Gastrocnemius medialis (tissue), 4 donors: ENCODE data around the gene PSTPIP2. TPM values are rescaled to one million over a fixed set of nuclear protein-coding genes. Genes with fewer than 3 reads are reported as not detected.
"Not testable (repeated sequence)": the region's sequence is repeated elsewhere in the genome, so short reads cannot be mapped to it uniquely, and the experiment has no call there.

Source experiments
- ATAC-seq, 2 donors: fragments of 150-250 bp; one replicate each; pipeline ENCODE4 v1.9.1; 2016
- DNase-seq, 2 donors: peaks; one replicate each; pipeline ENCODE4 v3.0.0-alpha.2; 2019
- H3K27ac ChIP-seq, 4 donors: fragments of 200-600 bp; sonication (generic); 1 replicate in 1 of 4; 2 replicates in 3 of 4; pipeline ENCODE4 v1.5.1; 2016 to 2018; ENCODE audit warnings: mild to moderate bottlenecking in 2 of 4, moderate library complexity in 1 of 4
- H3K27me3 ChIP-seq, 3 donors: fragments of 200-600 bp; sonication (generic) in 2 of 3; 1 replicate in 1 of 3; 2 replicates in 2 of 3; pipeline versions ENCODE4 v1.5.1 to v1.6.0; 2016 to 2019; ENCODE audit warnings: mild to moderate bottlenecking in 1 of 3, moderate library complexity in 1 of 3
- H3K36me3 ChIP-seq, 2 donors: fragments of 200-600 bp; sonication (generic) in 1 of 2; one replicate each; pipeline ENCODE4 v1.5.1; 2017 to 2018
- H3K4me1 ChIP-seq, 2 donors: fragments of 200-600 bp; sonication (generic) in 1 of 2; one replicate each; pipeline ENCODE4 v1.5.1; 2016 to 2017; ENCODE audit warnings: mild to moderate bottlenecking in 2 of 2
- H3K4me3 ChIP-seq, 4 donors: fragments of 200-600 bp; sonication (generic) in 3 of 4; 1 replicate in 1 of 4; 2 replicates in 3 of 4; pipeline ENCODE4 v1.5.1; 2016 to 2019; ENCODE audit warnings: mild to moderate bottlenecking in 2 of 4
- H3K9me3 ChIP-seq, 3 donors: fragments of 200-600 bp; sonication (generic) in 2 of 3; 1 replicate in 1 of 3; 2 replicates in 2 of 3; pipeline ENCODE4 v1.5.1; 2016 to 2019
- CTCF ChIP-seq, 5 experiments: fragments of 450-650 bp in 3 of 5; fragments of 200-600 bp in 2 of 5; sonication (generic) in 2 of 5; IDR thresholded peaks in 4 of 5; conservative IDR thresholded peaks in 1 of 5; 1 replicate in 4 of 5; 2 replicates in 1 of 5; pipeline ENCODE4 v1.5.1; 2016 to 2019; ENCODE audit warnings: antibody characterized with exemption in 5 of 5, mild to moderate bottlenecking in 3 of 5, moderate library complexity in 3 of 5
- POLR2A ChIP-seq, 2 donors: fragments of 450-650 bp; IDR thresholded peaks; one replicate each; pipeline ENCODE4 v1.6.1; 2017; ENCODE audit warnings: antibody characterized with exemption in 2 of 2, mild to moderate bottlenecking in 2 of 2, moderate library complexity in 2 of 2
- in situ Hi-C, 4 donors: fragments of 200-750 bp; cut with MboI; loops; one replicate each; pipeline versions ENCODE4 v1.15.0 to v1.8.0; 2017; ENCODE audit warnings: low sequenced_read_pairs in 4 of 4
- intact Hi-C: fragments of 100-400 bp; cut with DNase I; formaldehyde crosslinking; loops from one replicate; pipeline ENCODE4 v1.15.1; 2023; ENCODE audit warnings: low total_unique reads
- total RNA-seq, 4 donors: library from RNA; depleted of rRNA; stranded (reverse); fragments of >200 nt; gene quantifications; one replicate each; pipeline versions ENCODE4 v1.1.0 to v1.2.3, GENCODE V29; 2016

Gene PSTPIP2
- total RNA-seq, 4 donors from 2014 or later, result 8.4 to 18.2 (median 10.3) TPM

- Histone ChIP-seq H3K4me1 (peaks cover 18 to 22% of the 10 kb centered on the region in 2 donors), H3K9me3 (no peaks in the 10 kb centered on the region), H3K27me3 (no peaks in the 10 kb centered on the region), H3K4me3 (no peak overlapping the region), H3K36me3 (peaks cover 0 to 10% of the 10 kb centered on the region in 2 donors), H3K27ac (peak overlapping the region in 1 of 4 donors; percentile 4)
- in situ Hi-C loops, result loop anchor here in 2 of 4 donors (10.0 kb wide), 1 partner anchor 112 kb away; the partner anchor contains the start of gene PSTPIP2 (in 2 of the 2)
- ATAC-seq, result no peak
- TF ChIP-seq CTCF (IDR thresholded peaks at IDR 0.05 in 4 of 5, conservative IDR thresholded peaks at IDR 0.05 in 1 of 5), result no peak
- no peak for TF ChIP-seq POLR2A (IDR thresholded peaks at IDR 0.05)
- intact Hi-C loops, result no loop called here
- DNase-seq, result no peak
These were observed 109.2 kb downstream of the PSTPIP2 start for GRCh38 chr18:45962866-45963265.

- ATAC-seq (no peak), DNase-seq (no peak)
- in situ Hi-C loops (loop anchor here in 2 of 4 donors (10.0 kb wide), 1 partner anchor 112 kb away; the partner anchor contains the start of gene PSTPIP2 (in 2 of the 2)), intact Hi-C loops (no loop called here)
- no peaks in the 10 kb centered on the region for H3K9me3 ChIP-seq
- peak overlapping the region in 1 of 4 donors; percentile 26 for H3K27ac ChIP-seq
- H3K27me3 ChIP-seq, result no peaks in the 10 kb centered on the region
- peaks cover 0 to 10% of the 10 kb centered on the region in 2 donors for H3K36me3 ChIP-seq
- TF ChIP-seq CTCF (IDR thresholded peaks at IDR 0.05 in 4 of 5, conservative IDR thresholded peaks at IDR 0.05 in 1 of 5) (no peak), POLR2A (IDR thresholded peaks at IDR 0.05) (no peak)
- H3K4me1 ChIP-seq, result peaks cover 18% of the 10 kb centered on the region in 2 donors
- H3K4me3 ChIP-seq, result no peak overlapping the region
These were observed 109.6 kb downstream of the PSTPIP2 start for GRCh38 chr18:45962461-45962860.

GRCh38 chr18:45959484-45959883, 112.6 kb downstream of the PSTPIP2 start:
- intact Hi-C loops, H3K27ac ChIP-seq, ATAC-seq, H3K4me3 ChIP-seq, H3K9me3 ChIP-seq, H3K36me3 ChIP-seq, H3K27me3 ChIP-seq, in situ Hi-C loops, DNase-seq: not testable (repeated sequence)
- H3K4me1 ChIP-seq, result peaks cover 23 to 28% of the 10 kb centered on the region in 2 donors

- Histone ChIP-seq H3K36me3 (peaks cover 0 to 12% of the 10 kb centered on the region in 2 donors), H3K4me3 (no peak overlapping the region), H3K4me1 (peaks cover 28 to 32% of the 10 kb centered on the region in 2 donors), H3K27me3 (no peaks in the 10 kb centered on the region), H3K27ac (no peak overlapping the region), H3K9me3 (no peaks in the 10 kb centered on the region)
- no peak for TF ChIP-seq CTCF (IDR thresholded peaks at IDR 0.05 in 4 of 5, conservative IDR thresholded peaks at IDR 0.05 in 1 of 5)
- no peak for TF ChIP-seq POLR2A (IDR thresholded peaks at IDR 0.05)
- DNase-seq (no peak), ATAC-seq (no peak)
- in situ Hi-C loops, result no loop called here
- intact Hi-C loops, result no loop called here
These were observed 113.3 kb downstream of the PSTPIP2 start for GRCh38 chr18:45958730-45959129.

GRCh38 chr18:45958027-45958426, 114.0 kb downstream of the PSTPIP2 start:
- H3K36me3 ChIP-seq, result peaks cover 0 to 13% of the 10 kb centered on the region in 2 donors
- no peak overlapping the region for H3K27ac ChIP-seq
- ATAC-seq (no peak), DNase-seq (no peak)
- intact Hi-C loops, result no loop called here
- H3K9me3 ChIP-seq, result no peaks in the 10 kb centered on the region
- TF ChIP-seq CTCF (IDR thresholded peaks at IDR 0.05 in 4 of 5, conservative IDR thresholded peaks at IDR 0.05 in 1 of 5) (no peak), POLR2A (IDR thresholded peaks at IDR 0.05) (no peak)
- peaks cover 30 to 31% of the 10 kb centered on the region in 2 donors for H3K4me1 ChIP-seq
- H3K27me3 ChIP-seq, result no peaks in the 10 kb centered on the region
- no peak overlapping the region for H3K4me3 ChIP-seq
- in situ Hi-C loops, result no loop called here
